ENCODE results near the gene HGS.

DNA sequence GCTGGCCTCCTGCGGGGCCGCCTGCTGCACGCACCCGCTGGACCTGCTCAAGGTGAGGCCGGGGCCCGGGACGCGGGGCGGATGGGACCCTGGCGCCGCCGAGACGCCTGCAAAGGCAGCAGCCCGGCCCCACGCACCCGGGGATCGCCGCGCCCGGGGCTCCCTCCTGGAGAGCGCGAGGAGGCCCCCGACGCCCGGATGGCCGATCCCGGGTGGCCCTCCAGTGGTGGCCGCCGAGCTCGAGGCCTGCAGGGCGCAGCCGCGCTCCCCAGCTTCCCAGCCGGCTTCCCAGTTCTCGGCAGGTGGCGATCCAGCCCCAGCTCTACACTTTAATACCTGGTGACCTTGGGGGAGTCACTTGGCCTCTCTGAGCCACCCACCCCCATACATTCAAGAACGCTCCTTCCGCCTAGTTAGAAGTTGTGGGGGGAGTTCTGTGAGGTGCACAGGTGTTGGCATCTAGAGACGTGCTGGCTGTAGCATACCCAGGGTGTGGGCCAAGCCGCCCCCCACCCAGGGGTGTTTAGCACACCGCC lies 28.7 kb downstream of the HGS start:
- TF ChIP-seq, protein P1, sequence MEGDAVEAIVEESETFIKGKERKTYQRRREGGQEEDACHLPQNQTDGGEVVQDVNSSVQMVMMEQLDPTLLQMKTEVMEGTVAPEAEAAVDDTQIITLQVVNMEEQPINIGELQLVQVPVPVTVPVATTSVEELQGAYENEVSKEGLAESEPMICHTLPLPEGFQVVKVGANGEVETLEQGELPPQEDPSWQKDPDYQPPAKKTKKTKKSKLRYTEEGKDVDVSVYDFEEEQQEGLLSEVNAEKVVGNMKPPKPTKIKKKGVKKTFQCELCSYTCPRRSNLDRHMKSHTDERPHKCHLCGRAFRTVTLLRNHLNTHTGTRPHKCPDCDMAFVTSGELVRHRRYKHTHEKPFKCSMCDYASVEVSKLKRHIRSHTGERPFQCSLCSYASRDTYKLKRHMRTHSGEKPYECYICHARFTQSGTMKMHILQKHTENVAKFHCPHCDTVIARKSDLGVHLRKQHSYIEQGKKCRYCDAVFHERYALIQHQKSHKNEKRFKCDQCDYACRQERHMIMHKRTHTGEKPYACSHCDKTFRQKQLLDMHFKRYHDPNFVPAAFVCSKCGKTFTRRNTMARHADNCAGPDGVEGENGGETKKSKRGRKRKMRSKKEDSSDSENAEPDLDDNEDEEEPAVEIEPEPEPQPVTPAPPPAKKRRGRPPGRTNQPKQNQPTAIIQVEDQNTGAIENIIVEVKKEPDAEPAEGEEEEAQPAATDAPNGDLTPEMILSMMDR (conservative IDR thresholded peaks at IDR 0.05; ENCODE audit: low read depth, low read length): 0 out of 2 replicates have a peak, but pooled peaks have one; percentile 19
- no peak for TF ChIP-seq EZH2 (IDR thresholded peaks at IDR 0.05; ENCODE audit: borderline replicate concordance, low read depth, low read length, poor library complexity, severe bottlenecking)

All from A673 (cell line).